Parathyroid adenoma (tissue), 2 donors: ENCODE measurements around the gene ABHD17B.

ENCODE experiments used
- H2AFZ ChIP-seq: fragments of 300-600 bp; sonication (generic); one replicate; pipeline ENCODE4 v1.7.0; 2017; ENCODE audit warnings: antibody characterized with exemption, mild to moderate bottlenecking
- H3K27ac ChIP-seq: fragments of 300-600 bp; sonication (generic); one replicate; pipeline ENCODE4 v1.7.0; 2017
- H3K27me3 ChIP-seq: fragments of 300-600 bp; sonication (generic); one replicate; pipeline ENCODE4 v1.7.0; 2017; ENCODE audit warnings: low read length; ENCODE audit not compliant: control insufficient read depth, insufficient read depth
- H3K36me3 ChIP-seq: fragments of 300-600 bp; sonication (generic); one replicate; pipeline ENCODE4 v1.7.0; 2017; ENCODE audit warnings: low read length; ENCODE audit not compliant: control insufficient read depth, insufficient read depth
- H3K4me1 ChIP-seq: fragments of 300-600 bp; sonication (generic); one replicate; pipeline ENCODE4 v1.7.0; 2017; ENCODE audit warnings: control low read depth
- H3K4me2 ChIP-seq: fragments of 300-600 bp; sonication (generic); one replicate; pipeline ENCODE4 v1.7.0; 2017; ENCODE audit warnings: low read length
- H3K4me3 ChIP-seq: fragments of 300-600 bp; sonication (generic); one replicate; pipeline ENCODE4 v1.7.0; 2017; ENCODE audit warnings: low read depth, low read length
- H3K79me2 ChIP-seq: fragments of 300-600 bp; sonication (generic); one replicate; pipeline ENCODE4 v1.7.0; 2017; ENCODE audit warnings: control low read depth
- H3K9ac ChIP-seq: fragments of 300-600 bp; sonication (generic); one replicate; pipeline ENCODE4 v1.7.0; 2017; ENCODE audit warnings: mild to moderate bottlenecking
- H3K9me3 ChIP-seq: fragments of 300-600 bp; sonication (generic); one replicate; pipeline ENCODE4 v1.7.0; 2017; ENCODE audit warnings: low read length; ENCODE audit not compliant: control insufficient read depth
- CTCF ChIP-seq: fragments of 300-600 bp; sonication (generic); IDR thresholded peaks from one replicate; pipeline ENCODE4 v1.7.0; 2017; ENCODE audit warnings: antibody characterized with exemption, mild to moderate bottlenecking
- donor health status: primary hyperparathyroidism.

Gene ABHD17B

DNA sequence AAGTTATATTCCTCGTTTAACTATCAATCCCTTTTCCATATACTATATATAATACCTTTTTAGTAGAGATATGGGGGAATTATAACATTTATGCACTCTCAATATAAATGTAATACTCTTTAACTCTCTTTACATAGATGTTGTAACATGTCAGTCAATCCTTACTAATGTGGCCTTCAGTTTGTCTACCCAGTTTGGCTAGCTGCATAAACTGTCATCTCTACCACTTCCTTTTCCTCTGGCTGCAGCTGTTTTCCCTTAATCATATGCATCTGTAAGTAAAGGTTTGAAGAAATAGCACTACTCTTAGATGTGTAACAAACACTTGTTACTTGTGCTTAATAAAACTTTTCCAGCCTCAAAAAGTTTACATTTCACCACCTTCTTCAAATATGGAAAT, 13.4 kb downstream of the ABHD17B start:
- Histone ChIP-seq H3K9me3 (no peaks in the 10 kb centered on the region), H3K4me2 (no peak overlapping the region), H3K79me2 (peaks cover 31% of the 10 kb centered on the region), H3K27ac (no peak overlapping the region), H3K36me3 (no peaks in the 10 kb centered on the region), H3K27me3 (no peaks in the 10 kb centered on the region), H3K4me3 (no peak overlapping the region), H3K4me1 (peaks cover 2% of the 10 kb centered on the region), H3K9ac (no peak overlapping the region), H2AFZ (no peak overlapping the region)
- no peak for TF ChIP-seq CTCF

DNA sequence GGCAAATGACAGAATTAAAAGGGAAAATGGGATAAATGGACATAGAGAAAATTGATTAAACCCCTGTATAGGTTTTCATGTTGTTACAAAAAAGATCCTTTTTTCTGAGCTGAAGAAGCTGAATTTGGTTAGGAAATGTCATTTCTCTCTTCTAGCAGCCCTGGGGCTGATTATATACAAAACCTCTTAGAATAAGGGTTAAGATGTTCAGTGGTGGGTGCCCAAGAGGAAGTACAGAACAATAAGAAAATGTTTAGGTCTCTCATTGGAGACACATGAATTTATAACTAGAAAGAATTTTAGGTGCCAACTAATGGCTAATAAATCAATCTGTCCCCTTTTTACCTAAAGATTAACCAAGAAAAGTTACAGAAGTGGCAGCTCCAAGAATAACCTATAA, 14.2 kb downstream of the ABHD17B start:
- H3K27me3 ChIP-seq: no peaks in the 10 kb centered on the region
- H3K9ac ChIP-seq: no peak overlapping the region
- no peaks in the 10 kb centered on the region for H3K9me3 ChIP-seq
- no peak overlapping the region for H2AFZ ChIP-seq
- peaks cover 2% of the 10 kb centered on the region for H3K4me1 ChIP-seq
- H3K4me2 ChIP-seq: no peak overlapping the region
- TF ChIP-seq CTCF: no peak
- H3K36me3 ChIP-seq: no peaks in the 10 kb centered on the region
- peaks cover 28% of the 10 kb centered on the region for H3K79me2 ChIP-seq
- H3K4me3 ChIP-seq: no peak overlapping the region
- H3K27ac ChIP-seq: no peak overlapping the region

- H3K27ac ChIP-seq: no peak overlapping the region
- H3K9me3 ChIP-seq: no peaks in the 10 kb centered on the region
- peaks cover 26% of the 10 kb centered on the region for H3K79me2 ChIP-seq
- H3K4me2 ChIP-seq: no peak overlapping the region
- TF ChIP-seq CTCF: no peak
- no peak overlapping the region for H3K9ac ChIP-seq
- no peaks in the 10 kb centered on the region for H3K27me3 ChIP-seq
- H3K4me3 ChIP-seq: no peak overlapping the region
- H3K4me1 ChIP-seq: peaks cover 2% of the 10 kb centered on the region
- H2AFZ ChIP-seq: no peak overlapping the region
- H3K36me3 ChIP-seq: no peaks in the 10 kb centered on the region
These were observed 15.0 kb downstream of the ABHD17B start for GRCh38 chr9:71895955-71896354.

GRCh38 chr9:71895117-71895516, 15.9 kb downstream of the ABHD17B start:
- no peak overlapping the region for H3K9ac ChIP-seq
- no peak overlapping the region for H3K27ac ChIP-seq
- H3K4me2 ChIP-seq: no peak overlapping the region
- TF ChIP-seq CTCF: no peak
- H3K36me3 ChIP-seq: no peaks in the 10 kb centered on the region
- H3K4me1 ChIP-seq: peaks cover 2% of the 10 kb centered on the region
- H3K27me3 ChIP-seq: no peaks in the 10 kb centered on the region
- H3K9me3 ChIP-seq: no peaks in the 10 kb centered on the region
- H3K79me2 ChIP-seq: peaks cover 21% of the 10 kb centered on the region
- H2AFZ ChIP-seq: no peak overlapping the region
- no peak overlapping the region for H3K4me3 ChIP-seq

GRCh38 chr9:71891557-71892189, 19.3 kb downstream of the ABHD17B start:
- H3K27me3 ChIP-seq: no peaks in the 10 kb centered on the region
- H3K36me3 ChIP-seq: no peaks in the 10 kb centered on the region
- H3K4me3 ChIP-seq: no peak overlapping the region
- H3K79me2 ChIP-seq: peaks cover 8% of the 10 kb centered on the region
- H3K9me3 ChIP-seq: no peaks in the 10 kb centered on the region
- TF ChIP-seq CTCF: no peak
- no peak overlapping the region for H3K27ac ChIP-seq
- no peak overlapping the region for H3K4me2 ChIP-seq
- H3K4me1 ChIP-seq: peaks cover 2% of the 10 kb centered on the region
- no peak overlapping the region for H2AFZ ChIP-seq
- H3K9ac ChIP-seq: no peak overlapping the region
